HepG2 (cell line): ENCODE measurements around the gene TWF1. TPM values are rescaled to one million over a fixed set of nuclear protein-coding genes. Genes with fewer than 3 reads are reported as not detected.

Experiments used
- CBX5 ChIP-seq: sonication (generic); formaldehyde crosslinking; IDR thresholded peaks from 2 replicates; pipeline ENCODE4 v1.4.0; 2020; ENCODE audit warnings: missing genetic modification reagents, borderline replicate concordance
- CENPBD1 ChIP-seq: sonication (generic); formaldehyde crosslinking; IDR thresholded peaks from 2 replicates; pipeline ENCODE4 v1.8.0; 2022; ENCODE audit warnings: missing genetic modification reagents, low read depth, mild to moderate bottlenecking, borderline replicate concordance
- FOXC1 ChIP-seq: sonication (generic); formaldehyde crosslinking; IDR thresholded peaks from 2 replicates; pipeline ENCODE4 v1.8.0; 2022; ENCODE audit warnings: mild to moderate bottlenecking, missing genetic modification reagents, borderline replicate concordance
- KDM5B ChIP-seq: sonication (generic); formaldehyde crosslinking; IDR thresholded peaks from 2 replicates; pipeline ENCODE4 v1.4.0; 2020; ENCODE audit warnings: missing genetic modification reagents, mild to moderate bottlenecking, borderline replicate concordance
- PCBP2 ChIP-seq: fragments of 200-400 bp; formaldehyde crosslinking; optimal IDR thresholded peaks from 2 replicates; pipeline ENCODE3; 2018; ENCODE audit warnings: low read length, low read depth; ENCODE audit not compliant: poor library complexity, severe bottlenecking
- SOX13 ChIP-seq, 3 experiments: fragments of 450-650 bp in 1 of 3; sonication (generic) in 1 of 3; formaldehyde crosslinking in 1 of 3; IDR thresholded peaks in 2 of 3; conservative IDR thresholded peaks in 1 of 3; 2 replicates each; pipeline versions ENCODE4 v1.5.0 to v1.6.1; 2016 to 2020; ENCODE audit warnings: antibody characterized with exemption in 1 of 3, mild to moderate bottlenecking in 1 of 3, missing compliant biosample characterization in 1 of 3, missing genetic modification reagents in 1 of 3, moderate library complexity in 1 of 3
- SP2 ChIP-seq: sonication (generic); formaldehyde crosslinking; IDR thresholded peaks from 2 replicates; pipeline ENCODE4 v1.5.1; 2020; ENCODE audit warnings: mild to moderate bottlenecking, missing genetic modification reagents
- ZBTB1 ChIP-seq: sonication (generic); formaldehyde crosslinking; IDR thresholded peaks from 2 replicates; pipeline ENCODE4 v1.4.0; 2020; ENCODE audit warnings: missing genetic modification reagents, borderline replicate concordance
- ZMYM3 ChIP-seq: sonication (generic); formaldehyde crosslinking; IDR thresholded peaks from 2 replicates; pipeline ENCODE4 v1.5.1; 2020; ENCODE audit warnings: mild to moderate bottlenecking, missing genetic modification reagents
- ZNF317 ChIP-seq: sonication (generic); formaldehyde crosslinking; IDR thresholded peaks from 2 replicates; pipeline ENCODE4 v1.5.0; 2020; ENCODE audit warnings: mild to moderate bottlenecking, missing genetic modification reagents
- ZNF510 ChIP-seq: sonication (generic); formaldehyde crosslinking; IDR thresholded peaks from 2 replicates; pipeline ENCODE4 v1.4.0; 2020; ENCODE audit warnings: low read depth, mild to moderate bottlenecking, missing genetic modification reagents
- ZNF576 ChIP-seq: sonication (generic); formaldehyde crosslinking; IDR thresholded peaks from 2 replicates; pipeline ENCODE4 v1.4.0; 2020; ENCODE audit warnings: mild to moderate bottlenecking, missing genetic modification reagents
- ZNF619 ChIP-seq: sonication (generic); formaldehyde crosslinking; IDR thresholded peaks from 2 replicates; pipeline ENCODE4 v1.4.0; 2020; ENCODE audit warnings: mild to moderate bottlenecking, missing genetic modification reagents
- ZNF850 ChIP-seq: sonication (generic); formaldehyde crosslinking; conservative IDR thresholded peaks from 2 replicates; pipeline ENCODE4 v1.9.0; 2021; ENCODE audit warnings: mild to moderate bottlenecking, missing genetic modification reagents
- polyA plus RNA-seq, 8 experiments: library from polyadenylated mRNA; depleted of rRNA in 3 of 8; stranded (reverse) in 7 of 8; unstranded in 1 of 8; fragments of >200 nt; fragmentation: Illumina TruSeq in 4 of 8; extraction: Trizol in 4 of 8; gene quantifications; 2 replicates each; pipeline versions ENCODE4 v1.2.1 to v1.2.3, GENCODE V29; 2011 to 2016; ENCODE audit warnings: low read depth in 4 of 8, missing spikeins in 1 of 8, mixed read lengths in 1 of 8; ENCODE audit not compliant: insufficient read depth in 1 of 8
- total RNA-seq, 5 experiments: library from RNA; depleted of rRNA; stranded (reverse); fragments of >200 nt; fragmentation: Illumina TruSeq; extraction: Trizol; gene quantifications; 2 replicates each; pipeline ENCODE4 v1.2.3, GENCODE V29; 2016; ENCODE audit warnings: low read depth in 1 of 5
- TF ChIP-seq, protein P1 (sequence below): sonication (generic); formaldehyde crosslinking; IDR thresholded peaks from 2 replicates; pipeline ENCODE4 v1.9.0; 2022; ENCODE audit warnings: low read depth, missing genetic modification reagents
- TF ChIP-seq, protein P2 (sequence below): sonication (generic); formaldehyde crosslinking; IDR thresholded peaks from 2 replicates; pipeline ENCODE4 v1.5.0; 2020; ENCODE audit warnings: mild to moderate bottlenecking, missing genetic modification reagents
- TF ChIP-seq, protein P3 (sequence below): sonication (generic); formaldehyde crosslinking; IDR thresholded peaks from 2 replicates; pipeline ENCODE4 v1.4.0; 2020; ENCODE audit warnings: mild to moderate bottlenecking, missing genetic modification reagents
- TF ChIP-seq, protein P4 (sequence below): sonication (generic); formaldehyde crosslinking; IDR thresholded peaks from 2 replicates; pipeline ENCODE4 v1.8.1; 2023; ENCODE audit warnings: missing genetic modification reagents, inconsistent platforms, borderline replicate concordance

TWF1 gene
- total and polyA plus RNA-seq, 2 of the 13 experiments (the other 11 are each of a cell fraction or from before 2014, with no cell fraction given): 32.3 to 85.5 TPM

- TF ChIP-seq CENPBD1 (CRISPR knock-in tag) (0 out of 2 replicates have a peak, but pooled peaks have one; percentile 38), ZNF850 (CRISPR knock-in tag) (peak; percentile 39; the same call in 1 of the 2 replicates), FOXC1 (CRISPR knock-in tag) (0 out of 2 replicates have a peak, but pooled peaks have one; percentile 40), PCBP2 (no peak), SOX13 (IDR thresholded peaks at IDR 0.05) (no peak), SOX13 (CRISPR knock-in tag; conservative IDR thresholded peaks at IDR 0.05 in 1 of 2, IDR thresholded peaks at IDR 0.05 in 1 of 2) (peak in 1 of 2 experiments; percentile 30; a peak in 1 of 4 replicates), SP2 (no peak), ZNF510 (CRISPR knock-in tag) (no peak), ZNF317 (CRISPR knock-in tag) (peak; percentile 71), CBX5 (CRISPR knock-in tag) (0 out of 2 replicates have a peak, but pooled peaks have one; percentile 4), ZMYM3 (0 out of 2 replicates have a peak, but pooled peaks have one; percentile 12), ZBTB1 (CRISPR knock-in tag) (no peak), ZNF619 (no peak), ZNF576 (CRISPR knock-in tag) (peak; percentile 98), KDM5B (CRISPR knock-in tag) (peak; percentile 74; the same call in 1 of the 2 replicates)
- TF ChIP-seq, protein P1, sequence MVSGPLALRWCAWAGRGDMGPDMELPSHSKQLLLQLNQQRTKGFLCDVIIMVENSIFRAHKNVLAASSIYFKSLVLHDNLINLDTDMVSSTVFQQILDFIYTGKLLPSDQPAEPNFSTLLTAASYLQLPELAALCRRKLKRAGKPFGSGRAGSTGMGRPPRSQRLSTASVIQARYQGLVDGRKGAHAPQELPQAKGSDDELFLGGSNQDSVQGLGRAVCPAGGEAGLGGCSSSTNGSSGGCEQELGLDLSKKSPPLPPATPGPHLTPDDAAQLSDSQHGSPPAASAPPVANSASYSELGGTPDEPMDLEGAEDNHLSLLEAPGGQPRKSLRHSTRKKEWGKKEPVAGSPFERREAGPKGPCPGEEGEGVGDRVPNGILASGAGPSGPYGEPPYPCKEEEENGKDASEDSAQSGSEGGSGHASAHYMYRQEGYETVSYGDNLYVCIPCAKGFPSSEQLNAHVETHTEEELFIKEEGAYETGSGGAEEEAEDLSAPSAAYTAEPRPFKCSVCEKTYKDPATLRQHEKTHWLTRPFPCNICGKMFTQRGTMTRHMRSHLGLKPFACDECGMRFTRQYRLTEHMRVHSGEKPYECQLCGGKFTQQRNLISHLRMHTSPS (CRISPR knock-in tag): no peak
- TF ChIP-seq, protein P2, sequence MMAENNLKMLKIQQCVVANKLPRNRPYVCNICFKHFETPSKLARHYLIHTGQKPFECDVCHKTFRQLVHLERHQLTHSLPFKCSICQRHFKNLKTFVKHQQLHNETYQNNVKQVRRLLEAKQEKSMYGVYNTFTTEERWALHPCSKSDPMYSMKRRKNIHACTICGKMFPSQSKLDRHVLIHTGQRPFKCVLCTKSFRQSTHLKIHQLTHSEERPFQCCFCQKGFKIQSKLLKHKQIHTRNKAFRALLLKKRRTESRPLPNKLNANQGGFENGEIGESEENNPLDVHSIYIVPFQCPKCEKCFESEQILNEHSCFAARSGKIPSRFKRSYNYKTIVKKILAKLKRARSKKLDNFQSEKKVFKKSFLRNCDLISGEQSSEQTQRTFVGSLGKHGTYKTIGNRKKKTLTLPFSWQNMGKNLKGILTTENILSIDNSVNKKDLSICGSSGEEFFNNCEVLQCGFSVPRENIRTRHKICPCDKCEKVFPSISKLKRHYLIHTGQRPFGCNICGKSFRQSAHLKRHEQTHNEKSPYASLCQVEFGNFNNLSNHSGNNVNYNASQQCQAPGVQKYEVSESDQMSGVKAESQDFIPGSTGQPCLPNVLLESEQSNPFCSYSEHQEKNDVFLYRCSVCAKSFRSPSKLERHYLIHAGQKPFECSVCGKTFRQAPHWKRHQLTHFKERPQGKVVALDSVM (CRISPR knock-in tag): peak; percentile 80
- TF ChIP-seq, protein P3, sequence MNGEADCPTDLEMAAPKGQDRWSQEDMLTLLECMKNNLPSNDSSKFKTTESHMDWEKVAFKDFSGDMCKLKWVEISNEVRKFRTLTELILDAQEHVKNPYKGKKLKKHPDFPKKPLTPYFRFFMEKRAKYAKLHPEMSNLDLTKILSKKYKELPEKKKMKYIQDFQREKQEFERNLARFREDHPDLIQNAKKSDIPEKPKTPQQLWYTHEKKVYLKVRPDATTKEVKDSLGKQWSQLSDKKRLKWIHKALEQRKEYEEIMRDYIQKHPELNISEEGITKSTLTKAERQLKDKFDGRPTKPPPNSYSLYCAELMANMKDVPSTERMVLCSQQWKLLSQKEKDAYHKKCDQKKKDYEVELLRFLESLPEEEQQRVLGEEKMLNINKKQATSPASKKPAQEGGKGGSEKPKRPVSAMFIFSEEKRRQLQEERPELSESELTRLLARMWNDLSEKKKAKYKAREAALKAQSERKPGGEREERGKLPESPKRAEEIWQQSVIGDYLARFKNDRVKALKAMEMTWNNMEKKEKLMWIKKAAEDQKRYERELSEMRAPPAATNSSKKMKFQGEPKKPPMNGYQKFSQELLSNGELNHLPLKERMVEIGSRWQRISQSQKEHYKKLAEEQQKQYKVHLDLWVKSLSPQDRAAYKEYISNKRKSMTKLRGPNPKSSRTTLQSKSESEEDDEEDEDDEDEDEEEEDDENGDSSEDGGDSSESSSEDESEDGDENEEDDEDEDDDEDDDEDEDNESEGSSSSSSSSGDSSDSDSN (CRISPR knock-in tag): peak; percentile 67
- TF ChIP-seq, protein P4, sequence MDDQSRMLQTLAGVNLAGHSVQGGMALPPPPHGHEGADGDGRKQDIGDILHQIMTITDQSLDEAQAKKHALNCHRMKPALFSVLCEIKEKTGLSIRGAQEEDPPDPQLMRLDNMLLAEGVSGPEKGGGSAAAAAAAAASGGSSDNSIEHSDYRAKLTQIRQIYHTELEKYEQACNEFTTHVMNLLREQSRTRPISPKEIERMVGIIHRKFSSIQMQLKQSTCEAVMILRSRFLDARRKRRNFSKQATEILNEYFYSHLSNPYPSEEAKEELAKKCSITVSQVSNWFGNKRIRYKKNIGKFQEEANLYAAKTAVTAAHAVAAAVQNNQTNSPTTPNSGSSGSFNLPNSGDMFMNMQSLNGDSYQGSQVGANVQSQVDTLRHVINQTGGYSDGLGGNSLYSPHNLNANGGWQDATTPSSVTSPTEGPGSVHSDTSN (CRISPR knock-in tag): 0 out of 2 replicates have a peak, but pooled peaks have one; percentile 24
These were observed 47.2 kb downstream of the TWF1 start, which contains the start of the genes IRAK4 and PUS7L (continued) for GRCh38 chr12:43758728-43759563.
